GM23248 (cell line): ENCODE results near the gene KLRC3. TPM values are rescaled to one million over a fixed set of nuclear protein-coding genes. Genes with fewer than 3 reads are reported as not detected.
"Not testable (repeated sequence)": the region's sequence is repeated elsewhere in the genome, so short reads cannot be mapped to it uniquely, and the experiment has no call there.

ENCODE experiments used
- DNase-seq: peaks from one replicate; pipeline ENCODE4 v3.0.0-alpha.2; 2015
- H2AFZ ChIP-seq: fragments of 200-600 bp; sonication (generic); 2 replicates; pipeline ENCODE4 v1.6.1; 2016; ENCODE audit warnings: antibody characterized with exemption
- H3F3A ChIP-seq: fragments of 200-600 bp; sonication (generic); 2 replicates; pipeline ENCODE4 v1.6.1; 2016; ENCODE audit warnings: mild to moderate bottlenecking, antibody characterized with exemption, mixed run types; ENCODE audit not compliant: insufficient read depth
- H3K27ac ChIP-seq: fragments of 200-600 bp; sonication (generic); 2 replicates; pipeline ENCODE4 v1.5.1; 2016; ENCODE audit warnings: mild to moderate bottlenecking
- H3K27me3 ChIP-seq: fragments of 200-600 bp; sonication (generic); replicated peaks from 2 replicates; pipeline ENCODE4 v1.6.1; 2016; ENCODE audit warnings: mild to moderate bottlenecking; ENCODE audit not compliant: insufficient read depth
- H3K36me3 ChIP-seq: fragments of 200-600 bp; sonication (generic); 2 replicates; pipeline ENCODE4 v1.6.1; 2016; ENCODE audit warnings: low read depth, mild to moderate bottlenecking
- H3K4me1 ChIP-seq: fragments of 200-600 bp; sonication (generic); 2 replicates; pipeline ENCODE4 v1.6.1; 2016; ENCODE audit warnings: mild to moderate bottlenecking; ENCODE audit not compliant: insufficient read depth
- H3K4me2 ChIP-seq: fragments of 200-600 bp; sonication (generic); one replicate; pipeline ENCODE4 v1.6.1; 2016; ENCODE audit warnings: mild to moderate bottlenecking; ENCODE audit not compliant: unreplicated experiment
- H3K4me3 ChIP-seq: fragments of 200-600 bp; sonication (generic); 2 replicates; pipeline ENCODE4 v1.5.1; 2016; ENCODE audit warnings: mild to moderate bottlenecking
- H3K79me2 ChIP-seq: fragments of 200-600 bp; sonication (generic); 2 replicates; pipeline ENCODE4 v1.6.1; 2016; ENCODE audit warnings: mild to moderate bottlenecking; ENCODE audit not compliant: insufficient read depth
- H3K9ac ChIP-seq: fragments of 200-600 bp; sonication (generic); 2 replicates; pipeline ENCODE4 v1.6.1; 2016; ENCODE audit warnings: mild to moderate bottlenecking
- H3K9me2 ChIP-seq: fragments of 200-600 bp; sonication (generic); 2 replicates; pipeline ENCODE4 v1.6.1; 2016; ENCODE audit warnings: mixed run types, mild to moderate bottlenecking, moderate library complexity; ENCODE audit not compliant: insufficient read depth
- H3K9me3 ChIP-seq: fragments of 200-600 bp; sonication (generic); one replicate; pipeline ENCODE4 v1.6.1; 2017; ENCODE audit warnings: low read depth
- H4K20me1 ChIP-seq: fragments of 200-600 bp; sonication (generic); 2 replicates; pipeline ENCODE4 v1.6.0; 2016; ENCODE audit not compliant: insufficient read depth
- EZH2 ChIP-seq: fragments of 200-600 bp; sonication (generic); IDR thresholded peaks from 2 replicates; pipeline ENCODE4 v1.6.1; 2018; ENCODE audit warnings: antibody characterized with exemption, mild to moderate bottlenecking; ENCODE audit not compliant: insufficient read depth, poor library complexity, severe bottlenecking
- EZH2phosphoT487 ChIP-seq: fragments of 200-600 bp; sonication (generic); IDR thresholded peaks from 2 replicates; pipeline ENCODE4 v1.6.1; 2018; ENCODE audit warnings: antibody characterized with exemption, moderate library complexity, mild to moderate bottlenecking, low read depth; ENCODE audit not compliant: insufficient read depth
- WGBS, 2 experiments: methylation state at CpG; one replicate each; pipeline ENCODE4 v1.1.6; 2015 to 2017; ENCODE audit warnings: low lambda C conversion rate in 2 of 2, low coverage in 1 of 2; ENCODE audit errors: missing lambda C conversion rate in 2 of 2; 5-methylcytosine and 5-hydroxymethylcytosine counted together
- in situ Hi-C: fragments of 300-500 bp; cut with MboI; formaldehyde crosslinking; loops from 2 replicates; pipeline ENCODE4 v1.15.0; 2020
- polyA plus RNA-seq: library from polyadenylated mRNA; unstranded; fragments of >200 nt; fragmentation: Nextera tagmentation; extraction: Ambion mirVana; gene quantifications from 2 replicates; pipeline ENCODE4 v1.2.1, GENCODE V29; 2016
- total RNA-seq: library from RNA; depleted of rRNA; stranded (reverse); fragments of >200 nt; shearing (Covaris generic); gene quantifications from 2 replicates; pipeline ENCODE4 v1.2.3, GENCODE V29; 2014

KLRC3 gene
- total and polyA plus RNA-seq, 2 experiments from 2014 or later, result not detected

DNA sequence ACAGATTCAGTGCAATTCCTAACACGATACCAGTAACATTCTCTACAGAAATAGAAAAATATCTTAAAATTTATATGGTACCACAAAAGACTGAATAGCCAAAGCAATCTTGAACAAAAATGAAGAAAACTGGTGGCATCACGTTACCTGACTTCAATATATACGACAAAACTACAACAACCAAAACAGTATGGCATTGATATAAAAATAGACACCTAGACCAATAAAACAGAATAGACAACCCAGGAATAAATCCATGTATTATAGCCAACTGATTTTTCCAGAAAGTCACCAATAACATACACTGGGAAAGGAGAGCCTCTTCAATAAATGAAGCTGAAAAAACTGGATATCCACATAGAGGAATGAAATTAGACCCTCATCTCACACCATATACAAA is 36.2 kb downstream of the KLRC3 start:
- H3K4me3 ChIP-seq, result no peak overlapping the region
- H3K36me3 ChIP-seq, result no peaks in the 10 kb centered on the region
- no peak overlapping the region for H2AFZ ChIP-seq
- in situ Hi-C loops, result no loop called here
- H4K20me1 ChIP-seq, result no peaks in the 10 kb centered on the region
- H3K9ac ChIP-seq, result no peak overlapping the region
- H3K4me2 ChIP-seq, result no peak overlapping the region
- no peaks in the 10 kb centered on the region for H3K27me3 ChIP-seq
- 0 out of 2 replicates have a peak, but pooled peaks cover 9% of the 10 kb centered on the region for H3F3A ChIP-seq
- H3K9me3 ChIP-seq, result no peaks in the 10 kb centered on the region
- H3K4me1 ChIP-seq, result peaks cover 11% of the 10 kb centered on the region; the same call in 1 of the 2 replicates
- H3K9me2 ChIP-seq, result no peaks in the 10 kb centered on the region
- DNase-seq, result no peak
- TF ChIP-seq EZH2phosphoT487, result no peak
- no peak for TF ChIP-seq EZH2
- H3K27ac ChIP-seq, result no peak overlapping the region
- WGBS, 2 experiments, result 88 to 94% methylated on average over 3 of the region's 3 CpGs
- H3K79me2 ChIP-seq, result no peaks in the 10 kb centered on the region

GRCh38 chr12:10381928-10382628 is 38.3 kb downstream of the KLRC3 start:
- H3K36me3 ChIP-seq, result no peaks in the 10 kb centered on the region
- H3K4me2 ChIP-seq, result no peak overlapping the region
- H3F3A ChIP-seq, result 0 out of 2 replicates have a peak, but pooled peaks cover 9% of the 10 kb centered on the region
- H3K4me3 ChIP-seq, result no peak overlapping the region
- no peaks in the 10 kb centered on the region for H3K9me3 ChIP-seq
- no peaks in the 10 kb centered on the region for H3K27me3 ChIP-seq
- 75 to 78% methylated on average over 4 of the region's 4 CpGs for WGBS, 2 experiments
- TF ChIP-seq EZH2phosphoT487 (no peak), EZH2 (no peak)
- no peak overlapping the region for H2AFZ ChIP-seq
- H3K27ac ChIP-seq, result no peak overlapping the region
- DNase-seq, result no peak
- H3K9me2 ChIP-seq, result no peaks in the 10 kb centered on the region
- no peaks in the 10 kb centered on the region for H4K20me1 ChIP-seq
- H3K4me1 ChIP-seq, result peaks cover 11% of the 10 kb centered on the region; the same call in 1 of the 2 replicates
- in situ Hi-C loops, result no loop called here
- no peak overlapping the region for H3K9ac ChIP-seq
- H3K79me2 ChIP-seq, result no peaks in the 10 kb centered on the region

GRCh38 chr12:10378737-10379136 is 41.7 kb downstream of the KLRC3 start:
- H3K9me3 ChIP-seq, H2AFZ ChIP-seq, H4K20me1 ChIP-seq, H3K36me3 ChIP-seq, H3K9ac ChIP-seq, H3K27ac ChIP-seq, H3K27me3 ChIP-seq, H3K4me1 ChIP-seq, in situ Hi-C loops, H3K4me3 ChIP-seq, H3K79me2 ChIP-seq, H3F3A ChIP-seq, H3K4me2 ChIP-seq, H3K9me2 ChIP-seq: not testable (repeated sequence)
- WGBS, 2 experiments, result 77 to 83% methylated on average over 2 of the region's 2 CpGs
- DNase-seq, result peak; percentile 30

GRCh38 chr12:10374624-10375018 is 45.8 kb downstream of the KLRC3 start:
- TF ChIP-seq EZH2 (no peak), EZH2phosphoT487 (no peak)
- H3K9me3 ChIP-seq, result no peaks in the 10 kb centered on the region
- no peak overlapping the region for H3K4me3 ChIP-seq
- no peaks in the 10 kb centered on the region for H3K79me2 ChIP-seq
- H3K9ac ChIP-seq, result no peak overlapping the region
- H2AFZ ChIP-seq, result no peak overlapping the region
- no peak overlapping the region for H3K27ac ChIP-seq
- H3K27me3 ChIP-seq, result no peaks in the 10 kb centered on the region
- H3F3A ChIP-seq, result no peaks in the 10 kb centered on the region
- no peaks in the 10 kb centered on the region for H3K36me3 ChIP-seq
- in situ Hi-C loops, result no loop called here
- no peaks in the 10 kb centered on the region for H3K4me1 ChIP-seq
- DNase-seq, result no peak
- H4K20me1 ChIP-seq, result no peaks in the 10 kb centered on the region
- H3K9me2 ChIP-seq, result no peaks in the 10 kb centered on the region
- WGBS, 2 experiments, result 90 to 95% methylated on average over 3 of the region's 3 CpGs
- no peak overlapping the region for H3K4me2 ChIP-seq
